GM19193 (cell line): ENCODE data around the gene CACNA1D.

Source experiments
- POLR2A ChIP-seq: IDR thresholded peaks from 4 replicates; pipeline ENCODE4 v1.6.1; 2011; ENCODE audit not compliant: insufficient read depth, insufficient read length; ENCODE audit errors: extremely low read depth

The CACNA1D gene

GRCh38 chr3:53642211-53642610, 147.8 kb downstream of the CACNA1D start:
- TF ChIP-seq POLR2A: no peak

GRCh38 chr3:53643757-53644156, 149.3 kb downstream of the CACNA1D start:
- no peak for TF ChIP-seq POLR2A

GRCh38 chr3:53645754-53646153, 151.3 kb downstream of the CACNA1D start:
- no peak for TF ChIP-seq POLR2A

GRCh38 chr3:53646723-53647122, 152.3 kb downstream of the CACNA1D start:
- no peak for TF ChIP-seq POLR2A

- TF ChIP-seq POLR2A: no peak
These were observed 155.4 kb downstream of the CACNA1D start for GRCh38 chr3:53649816-53650215.

GRCh38 chr3:53650424-53650823, 156.0 kb downstream of the CACNA1D start:
- TF ChIP-seq POLR2A: no peak

GRCh38 chr3:53650928-53651661, 156.7 kb downstream of the CACNA1D start:
- TF ChIP-seq POLR2A: no peak

- no peak for TF ChIP-seq POLR2A
These were observed 157.5 kb downstream of the CACNA1D start for GRCh38 chr3:53651927-53652326.

- TF ChIP-seq POLR2A: no peak
These were observed 163.2 kb downstream of the CACNA1D start for GRCh38 chr3:53657651-53658050.

- no peak for TF ChIP-seq POLR2A
These were observed 164.3 kb downstream of the CACNA1D start for GRCh38 chr3:53658613-53659193.

GRCh38 chr3:53659996-53660395, 165.6 kb downstream of the CACNA1D start:
- TF ChIP-seq POLR2A: no peak

- no peak for TF ChIP-seq POLR2A
These were observed 167.1 kb downstream of the CACNA1D start for GRCh38 chr3:53661480-53661879.

- TF ChIP-seq POLR2A: no peak
These were observed 171.4 kb downstream of the CACNA1D start for GRCh38 chr3:53665608-53666425.

- no peak for TF ChIP-seq POLR2A
These were observed 174.5 kb downstream of the CACNA1D start for GRCh38 chr3:53668872-53669271.

- TF ChIP-seq POLR2A: no peak
These were observed 176.3 kb downstream of the CACNA1D start for GRCh38 chr3:53670721-53671120.
